SK-N-SH treated with all-trans-retinoic acid at 6 μM for 48 hours (cell line): ENCODE data around the gene CA7.

Experiments used
- ATAC-seq: fragments of 200-7000 bp; cut with Tn5 transposase; 3 replicates; pipeline ENCODE4 v1.9.1; 2020; ENCODE audit warnings: mild to moderate bottlenecking, moderate library complexity
- ARNTL ChIP-seq: fragments of 450-650 bp; formaldehyde crosslinking; IDR thresholded peaks from 2 replicates; pipeline ENCODE4 v1.5.0; 2020; ENCODE audit warnings: low read depth, mild to moderate bottlenecking, moderate library complexity, borderline replicate concordance
- BACH2 ChIP-seq: fragments of 250-450 bp; sonication (Bioruptor Pico); IDR thresholded peaks from 2 replicates; pipeline ENCODE4 v1.9.0; 2021; ENCODE audit warnings: mild to moderate bottlenecking, borderline replicate concordance
- CREB5 ChIP-seq: fragments of 250-450 bp; sonication (Bioruptor Pico); IDR thresholded peaks from 2 replicates; pipeline ENCODE4 v1.5.1; 2020; ENCODE audit warnings: low read depth, mild to moderate bottlenecking, moderate library complexity
- CSDC2 ChIP-seq: fragments of 250-450 bp; sonication (Bioruptor Pico); IDR thresholded peaks from 2 replicates; pipeline ENCODE4 v1.5.0; 2020; ENCODE audit warnings: mild to moderate bottlenecking, moderate library complexity
- ESRRG ChIP-seq: fragments of 250-450 bp; sonication (Bioruptor Pico); IDR thresholded peaks from 2 replicates; pipeline ENCODE4 v1.6.1; 2021; ENCODE audit warnings: mild to moderate bottlenecking
- GLIS3 ChIP-seq: fragments of 250-450 bp; sonication (Bioruptor Pico); IDR thresholded peaks from 2 replicates; pipeline ENCODE4 v1.5.0; 2020; ENCODE audit warnings: mild to moderate bottlenecking, moderate library complexity
- ISL1 ChIP-seq: fragments of 250-450 bp; sonication (Bioruptor Pico); IDR thresholded peaks from 2 replicates; pipeline ENCODE4 v2.1.2; 2022; ENCODE audit warnings: mild to moderate bottlenecking, moderate library complexity
- OSR1 ChIP-seq: fragments of 250-450 bp; sonication (Bioruptor Pico); IDR thresholded peaks from 2 replicates; pipeline ENCODE4 v1.8.0; 2022; ENCODE audit warnings: moderate library complexity, mild to moderate bottlenecking, inconsistent platforms
- PPARA ChIP-seq: fragments of 250-450 bp; sonication (Bioruptor Pico); IDR thresholded peaks from 2 replicates; pipeline ENCODE4 v1.5.0; 2020; ENCODE audit warnings: mild to moderate bottlenecking, borderline replicate concordance
- RARB ChIP-seq: fragments of 250-450 bp; sonication (Bioruptor Pico); IDR thresholded peaks from 2 replicates; pipeline ENCODE4 v1.8.0; 2021; ENCODE audit warnings: mild to moderate bottlenecking, moderate library complexity
- TCF4 ChIP-seq: fragments of 250-450 bp; sonication (Bioruptor Pico); IDR thresholded peaks from 2 replicates; pipeline ENCODE4 v1.8.0; 2021; ENCODE audit warnings: mild to moderate bottlenecking, moderate library complexity, borderline replicate concordance
- TOX ChIP-seq: fragments of 250-450 bp; sonication (Bioruptor Pico); IDR thresholded peaks from 2 replicates; pipeline ENCODE4 v1.8.0; 2021; ENCODE audit warnings: mild to moderate bottlenecking, moderate library complexity, borderline replicate concordance
- TSHZ2 ChIP-seq: fragments of 250-450 bp; sonication (Bioruptor Pico); IDR thresholded peaks from 2 replicates; pipeline ENCODE4 v1.5.0; 2020; ENCODE audit warnings: mild to moderate bottlenecking, moderate library complexity
- ZC3H10 ChIP-seq: fragments of 250-450 bp; sonication (Bioruptor Pico); IDR thresholded peaks from 2 replicates; pipeline ENCODE4 v1.5.1; 2021; ENCODE audit warnings: mild to moderate bottlenecking, moderate library complexity
- ZFP3 ChIP-seq: fragments of 250-450 bp; sonication (Bioruptor Pico); IDR thresholded peaks from 2 replicates; pipeline ENCODE4 v1.5.0; 2020; ENCODE audit warnings: mild to moderate bottlenecking, moderate library complexity
- ZFP30 ChIP-seq: fragments of 450-650 bp; formaldehyde crosslinking; IDR thresholded peaks from 2 replicates; pipeline ENCODE4 v1.5.0; 2022; ENCODE audit warnings: mild to moderate bottlenecking, moderate library complexity
- ZNF565 ChIP-seq: fragments of 450-650 bp; formaldehyde crosslinking; conservative IDR thresholded peaks from 2 replicates; pipeline ENCODE4 v1.5.0; 2020; ENCODE audit warnings: low read depth, mild to moderate bottlenecking, moderate library complexity
- ZNF70 ChIP-seq: fragments of 450-650 bp; formaldehyde crosslinking; IDR thresholded peaks from 2 replicates; pipeline ENCODE4 v1.5.0; 2020; ENCODE audit warnings: mild to moderate bottlenecking, moderate library complexity
- ZNF8 ChIP-seq: fragments of 450-650 bp; formaldehyde crosslinking; IDR thresholded peaks from 2 replicates; pipeline ENCODE4 v1.5.0; 2020; ENCODE audit warnings: mild to moderate bottlenecking, moderate library complexity
- TF ChIP-seq, protein P1 (sequence below): fragments of 250-450 bp; sonication (Bioruptor Pico); IDR thresholded peaks from 2 replicates; pipeline ENCODE4 v1.8.0; 2020; ENCODE audit warnings: mild to moderate bottlenecking, moderate library complexity, borderline replicate concordance
- TF ChIP-seq, protein P2 (sequence below): fragments of 250-450 bp; sonication (Bioruptor Pico); IDR thresholded peaks from 2 replicates; pipeline ENCODE4 v1.5.1; 2021; ENCODE audit warnings: mild to moderate bottlenecking, moderate library complexity
- TF ChIP-seq, protein P3 (sequence below): fragments of 250-450 bp; sonication (Bioruptor Pico); IDR thresholded peaks from 2 replicates; pipeline ENCODE4 v1.8.0; 2021; ENCODE audit warnings: low read depth, mild to moderate bottlenecking, moderate library complexity, borderline replicate concordance

The CA7 gene

DNA sequence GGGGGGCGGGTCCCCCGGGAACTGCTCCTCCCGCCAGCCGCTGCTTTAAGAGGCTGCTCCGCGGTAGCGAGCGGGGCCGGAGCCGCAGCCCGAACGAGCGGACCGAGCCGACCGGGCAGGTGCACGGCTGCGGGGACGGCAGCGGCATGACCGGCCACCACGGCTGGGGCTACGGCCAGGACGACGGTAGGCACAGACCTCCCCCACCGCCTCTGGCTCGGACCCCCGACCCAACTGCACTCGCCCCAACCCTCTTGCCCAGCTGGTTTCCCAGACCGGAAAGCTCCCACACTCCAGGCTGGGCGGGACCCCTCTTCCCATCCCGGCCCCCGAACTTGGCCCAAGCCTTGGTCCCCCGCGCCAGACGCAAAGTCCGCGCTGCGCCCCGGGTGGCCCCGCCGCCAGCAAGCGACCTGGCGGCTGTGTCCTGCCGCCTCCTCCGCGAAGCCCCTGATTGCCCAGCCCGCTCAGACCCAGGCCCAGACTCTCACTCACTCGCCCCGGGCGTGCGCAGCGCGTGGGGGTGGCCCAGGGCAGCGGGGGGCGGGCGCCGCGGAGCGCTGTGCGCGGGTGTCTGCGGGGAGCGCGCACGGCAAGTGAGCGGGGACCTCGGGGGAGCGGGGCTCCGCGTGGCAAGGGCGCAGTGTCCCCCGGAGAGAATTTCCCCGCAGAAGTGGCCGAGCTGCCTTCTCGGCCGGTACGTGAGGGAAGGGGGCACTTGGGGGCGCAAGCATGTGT lies at the start of gene CA7:
Gene CA7 (plus strand): TSS at position 73 of the 738 bp plus-strand sequence. CDS start 74 bp downstream, at position 147.
- ATAC-seq: peak; percentile 22
- no peak for TF ChIP-seq BACH2 (CRISPR knock-in tag)
- TF ChIP-seq PPARA (CRISPR knock-in tag): no peak
- no peak for TF ChIP-seq RARB (CRISPR knock-in tag)
- TF ChIP-seq, protein P1, sequence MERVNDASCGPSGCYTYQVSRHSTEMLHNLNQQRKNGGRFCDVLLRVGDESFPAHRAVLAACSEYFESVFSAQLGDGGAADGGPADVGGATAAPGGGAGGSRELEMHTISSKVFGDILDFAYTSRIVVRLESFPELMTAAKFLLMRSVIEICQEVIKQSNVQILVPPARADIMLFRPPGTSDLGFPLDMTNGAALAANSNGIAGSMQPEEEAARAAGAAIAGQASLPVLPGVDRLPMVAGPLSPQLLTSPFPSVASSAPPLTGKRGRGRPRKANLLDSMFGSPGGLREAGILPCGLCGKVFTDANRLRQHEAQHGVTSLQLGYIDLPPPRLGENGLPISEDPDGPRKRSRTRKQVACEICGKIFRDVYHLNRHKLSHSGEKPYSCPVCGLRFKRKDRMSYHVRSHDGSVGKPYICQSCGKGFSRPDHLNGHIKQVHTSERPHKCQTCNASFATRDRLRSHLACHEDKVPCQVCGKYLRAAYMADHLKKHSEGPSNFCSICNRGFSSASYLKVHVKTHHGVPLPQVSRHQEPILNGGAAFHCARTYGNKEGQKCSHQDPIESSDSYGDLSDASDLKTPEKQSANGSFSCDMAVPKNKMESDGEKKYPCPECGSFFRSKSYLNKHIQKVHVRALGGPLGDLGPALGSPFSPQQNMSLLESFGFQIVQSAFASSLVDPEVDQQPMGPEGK (CRISPR knock-in tag): no peak
- TF ChIP-seq ZNF70 (CRISPR knock-in tag): no peak
- no peak for TF ChIP-seq ZC3H10
- TF ChIP-seq, protein P2, sequence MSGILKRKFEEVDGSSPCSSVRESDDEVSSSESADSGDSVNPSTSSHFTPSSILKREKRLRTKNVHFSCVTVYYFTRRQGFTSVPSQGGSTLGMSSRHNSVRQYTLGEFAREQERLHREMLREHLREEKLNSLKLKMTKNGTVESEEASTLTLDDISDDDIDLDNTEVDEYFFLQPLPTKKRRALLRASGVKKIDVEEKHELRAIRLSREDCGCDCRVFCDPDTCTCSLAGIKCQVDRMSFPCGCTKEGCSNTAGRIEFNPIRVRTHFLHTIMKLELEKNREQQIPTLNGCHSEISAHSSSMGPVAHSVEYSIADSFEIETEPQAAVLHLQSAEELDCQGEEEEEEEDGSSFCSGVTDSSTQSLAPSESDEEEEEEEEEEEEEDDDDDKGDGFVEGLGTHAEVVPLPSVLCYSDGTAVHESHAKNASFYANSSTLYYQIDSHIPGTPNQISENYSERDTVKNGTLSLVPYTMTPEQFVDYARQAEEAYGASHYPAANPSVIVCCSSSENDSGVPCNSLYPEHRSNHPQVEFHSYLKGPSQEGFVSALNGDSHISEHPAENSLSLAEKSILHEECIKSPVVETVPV (CRISPR knock-in tag): no peak
- no peak for TF ChIP-seq TSHZ2
- no peak for TF ChIP-seq ZFP30 (CRISPR knock-in tag)
- TF ChIP-seq TCF4: no peak
- no peak for TF ChIP-seq CREB5 (CRISPR knock-in tag)
- TF ChIP-seq GLIS3 (CRISPR knock-in tag): no peak
- no peak for TF ChIP-seq ZNF565 (CRISPR knock-in tag)
- no peak for TF ChIP-seq ZFP3 (CRISPR knock-in tag)
- TF ChIP-seq ARNTL: no peak
- TF ChIP-seq, protein P3, sequence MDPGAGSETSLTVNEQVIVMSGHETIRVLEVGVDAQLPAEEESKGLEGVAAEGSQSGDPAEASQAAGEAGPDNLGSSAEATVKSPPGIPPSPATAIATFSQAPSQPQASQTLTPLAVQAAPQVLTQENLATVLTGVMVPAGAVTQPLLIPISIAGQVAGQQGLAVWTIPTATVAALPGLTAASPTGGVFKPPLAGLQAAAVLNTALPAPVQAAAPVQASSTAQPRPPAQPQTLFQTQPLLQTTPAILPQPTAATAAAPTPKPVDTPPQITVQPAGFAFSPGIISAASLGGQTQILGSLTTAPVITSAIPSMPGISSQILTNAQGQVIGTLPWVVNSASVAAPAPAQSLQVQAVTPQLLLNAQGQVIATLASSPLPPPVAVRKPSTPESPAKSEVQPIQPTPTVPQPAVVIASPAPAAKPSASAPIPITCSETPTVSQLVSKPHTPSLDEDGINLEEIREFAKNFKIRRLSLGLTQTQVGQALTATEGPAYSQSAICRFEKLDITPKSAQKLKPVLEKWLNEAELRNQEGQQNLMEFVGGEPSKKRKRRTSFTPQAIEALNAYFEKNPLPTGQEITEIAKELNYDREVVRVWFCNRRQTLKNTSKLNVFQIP (CRISPR knock-in tag): no peak
- TF ChIP-seq ISL1 (CRISPR knock-in tag): no peak

- no peak for TF ChIP-seq TOX
- no peak for TF ChIP-seq RARB (CRISPR knock-in tag)
- no peak for TF ChIP-seq ESRRG (CRISPR knock-in tag)
- no peak for TF ChIP-seq ZC3H10
- TF ChIP-seq ARNTL: no peak
- no peak for TF ChIP-seq ZNF8 (CRISPR knock-in tag)
- no peak for TF ChIP-seq ZNF70 (CRISPR knock-in tag)
- no peak for TF ChIP-seq ZNF565 (CRISPR knock-in tag)
- TF ChIP-seq, all 23 proteins: peak for 0
- no peak; the same call in 2 of the 3 replicates for ATAC-seq
Observed at GRCh38 chr16:66798161-66798560, 46.1 kb upstream of the CA7 start.

GRCh38 chr16:66800856-66801255 lies 43.4 kb upstream of the CA7 start:
- TF ChIP-seq PPARA (CRISPR knock-in tag) (no peak), ZFP3 (CRISPR knock-in tag) (no peak), OSR1 (CRISPR knock-in tag) (no peak), ISL1 (CRISPR knock-in tag) (no peak), BACH2 (CRISPR knock-in tag) (no peak), ZNF565 (CRISPR knock-in tag) (no peak), ZNF8 (CRISPR knock-in tag) (no peak), ZNF70 (CRISPR knock-in tag) (no peak), GLIS3 (CRISPR knock-in tag) (no peak), CSDC2 (CRISPR knock-in tag) (no peak), ARNTL (no peak), ESRRG (CRISPR knock-in tag) (no peak), TOX (no peak), TCF4 (no peak)
- TF ChIP-seq, protein P2 (CRISPR knock-in tag): no peak
- TF ChIP-seq, all 23 proteins: peak for 0
- no peak; the same call in 2 of the 3 replicates for ATAC-seq
